ENCODE results near the gene ICA1L.

ICA1L gene

DNA sequence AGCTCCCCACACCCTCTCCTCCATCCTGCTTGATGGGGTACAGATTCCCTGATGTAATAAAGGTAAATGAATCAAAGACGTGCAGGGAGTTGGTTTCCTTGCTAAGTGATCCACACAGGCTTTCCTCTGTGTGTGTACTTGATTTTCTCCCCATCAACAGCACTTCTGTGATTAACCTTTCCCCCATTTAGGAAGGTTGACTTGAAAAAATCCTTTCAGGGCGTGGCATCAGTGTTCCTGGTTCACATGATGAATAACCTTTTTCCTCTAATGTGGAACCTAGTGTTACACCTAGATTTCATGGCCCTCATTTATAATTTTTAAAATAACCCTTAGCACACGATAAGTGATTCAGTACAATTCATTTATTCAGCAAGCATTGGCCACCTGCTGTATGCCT is 115.0 kb downstream of the ICA1L start:
- H2AFZ ChIP-seq (ENCODE audit: low read depth, low read length, severe bottlenecking), result no peak overlapping the region
- no peak overlapping the region for H3K4me3 ChIP-seq (ENCODE audit: insufficient read depth, low read length, poor library complexity, severe bottlenecking)
- H3K9ac ChIP-seq (ENCODE audit: low read length), result no peak overlapping the region
- H4K20me1 ChIP-seq (ENCODE audit: low read depth, low read length), result no peaks in the 10 kb centered on the region
- H3K27me3 ChIP-seq (ENCODE audit: low read length), result no peaks in the 10 kb centered on the region
- H3K9me2 ChIP-seq (replicated peaks; ENCODE audit: insufficient read depth, low read length), result no peaks in the 10 kb centered on the region
- no peaks in the 10 kb centered on the region for H3K79me2 ChIP-seq (ENCODE audit: insufficient read depth, low read length)
- H3K36me3 ChIP-seq (ENCODE audit: low read length), result no peaks in the 10 kb centered on the region
- no peak overlapping the region for H3K4me2 ChIP-seq (ENCODE audit: low read depth, low read length, poor library complexity, severe bottlenecking)
- H3F3A ChIP-seq (ENCODE audit: insufficient read depth), result no peaks in the 10 kb centered on the region
- no peaks in the 10 kb centered on the region for H3K9me3 ChIP-seq (ENCODE audit: insufficient read depth, low read length)
- H3K27ac ChIP-seq (ENCODE audit: low read depth, low read length), result no peak overlapping the region
- TF ChIP-seq EZH2phosphoT487 (conservative IDR thresholded peaks at IDR 0.05; ENCODE audit: low read length), result no peak
- TF ChIP-seq, protein P1, sequence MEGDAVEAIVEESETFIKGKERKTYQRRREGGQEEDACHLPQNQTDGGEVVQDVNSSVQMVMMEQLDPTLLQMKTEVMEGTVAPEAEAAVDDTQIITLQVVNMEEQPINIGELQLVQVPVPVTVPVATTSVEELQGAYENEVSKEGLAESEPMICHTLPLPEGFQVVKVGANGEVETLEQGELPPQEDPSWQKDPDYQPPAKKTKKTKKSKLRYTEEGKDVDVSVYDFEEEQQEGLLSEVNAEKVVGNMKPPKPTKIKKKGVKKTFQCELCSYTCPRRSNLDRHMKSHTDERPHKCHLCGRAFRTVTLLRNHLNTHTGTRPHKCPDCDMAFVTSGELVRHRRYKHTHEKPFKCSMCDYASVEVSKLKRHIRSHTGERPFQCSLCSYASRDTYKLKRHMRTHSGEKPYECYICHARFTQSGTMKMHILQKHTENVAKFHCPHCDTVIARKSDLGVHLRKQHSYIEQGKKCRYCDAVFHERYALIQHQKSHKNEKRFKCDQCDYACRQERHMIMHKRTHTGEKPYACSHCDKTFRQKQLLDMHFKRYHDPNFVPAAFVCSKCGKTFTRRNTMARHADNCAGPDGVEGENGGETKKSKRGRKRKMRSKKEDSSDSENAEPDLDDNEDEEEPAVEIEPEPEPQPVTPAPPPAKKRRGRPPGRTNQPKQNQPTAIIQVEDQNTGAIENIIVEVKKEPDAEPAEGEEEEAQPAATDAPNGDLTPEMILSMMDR (IDR thresholded peaks at IDR 0.05; ENCODE audit: insufficient read depth, low read length, poor library complexity, severe bottlenecking), result no peak

DNA sequence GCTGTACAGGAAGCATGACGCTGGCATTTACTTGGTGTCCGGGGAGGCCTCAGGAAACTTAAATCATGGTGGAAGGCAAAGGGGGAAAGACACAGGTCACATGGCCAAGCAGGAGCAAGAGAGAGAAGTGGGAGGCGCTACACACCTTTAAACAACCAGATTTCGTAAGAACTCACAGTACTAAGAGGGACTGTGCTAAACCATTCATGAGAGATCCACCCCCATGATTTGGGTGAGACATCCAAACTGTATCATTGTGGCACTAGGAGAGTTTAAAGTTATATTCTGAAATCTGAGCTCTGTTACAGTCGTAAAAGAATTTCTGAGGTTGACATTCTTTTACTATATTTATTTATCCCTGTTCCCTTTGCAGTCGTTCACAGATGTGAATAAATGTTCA is 116.6 kb downstream of the ICA1L start:
- Histone ChIP-seq H3K36me3 (ENCODE audit: low read length) (no peaks in the 10 kb centered on the region), H3K27ac (ENCODE audit: low read depth, low read length) (no peak overlapping the region), H3K4me2 (ENCODE audit: low read depth, low read length, poor library complexity, severe bottlenecking) (no peak overlapping the region), H3K9me3 (ENCODE audit: insufficient read depth, low read length) (no peaks in the 10 kb centered on the region), H3K79me2 (ENCODE audit: insufficient read depth, low read length) (no peaks in the 10 kb centered on the region), H3F3A (ENCODE audit: insufficient read depth) (no peaks in the 10 kb centered on the region), H3K9ac (ENCODE audit: low read length) (no peak overlapping the region), H3K27me3 (ENCODE audit: low read length) (no peaks in the 10 kb centered on the region), H4K20me1 (ENCODE audit: low read depth, low read length) (no peaks in the 10 kb centered on the region), H3K4me3 (ENCODE audit: insufficient read depth, low read length, poor library complexity, severe bottlenecking) (no peak overlapping the region), H3K9me2 (replicated peaks; ENCODE audit: insufficient read depth, low read length) (no peaks in the 10 kb centered on the region), H2AFZ (ENCODE audit: low read depth, low read length, severe bottlenecking) (no peak overlapping the region)
- no peak for TF ChIP-seq EZH2phosphoT487 (conservative IDR thresholded peaks at IDR 0.05; ENCODE audit: low read length)
- TF ChIP-seq, protein P1 (IDR thresholded peaks at IDR 0.05; ENCODE audit: insufficient read depth, low read length, poor library complexity, severe bottlenecking), result no peak

DNA sequence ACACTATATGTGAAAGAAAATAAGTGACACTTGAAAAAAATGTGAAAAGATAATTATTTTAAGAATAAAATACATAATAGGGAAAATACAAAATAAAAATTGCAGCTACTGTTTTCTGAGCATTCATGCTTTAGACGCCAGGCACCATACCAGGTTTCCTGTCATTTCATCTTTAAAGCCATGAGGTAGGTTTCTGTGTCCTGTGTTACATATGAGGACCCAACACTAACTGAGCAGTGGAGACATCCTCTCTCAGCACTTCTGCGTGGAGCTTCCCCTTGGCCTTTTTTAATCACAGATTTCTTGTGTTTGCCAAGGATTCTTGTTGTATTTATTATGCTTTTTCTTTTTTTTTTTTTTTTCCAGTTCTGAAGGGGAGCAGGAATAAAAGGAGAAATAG is 119.5 kb downstream of the ICA1L start:
- Histone ChIP-seq H3K4me2 (ENCODE audit: low read depth, low read length, poor library complexity, severe bottlenecking) (no peak overlapping the region), H3K4me3 (ENCODE audit: insufficient read depth, low read length, poor library complexity, severe bottlenecking) (no peak overlapping the region), H2AFZ (ENCODE audit: low read depth, low read length, severe bottlenecking) (no peak overlapping the region), H3K79me2 (ENCODE audit: insufficient read depth, low read length) (no peaks in the 10 kb centered on the region), H4K20me1 (ENCODE audit: low read depth, low read length) (no peaks in the 10 kb centered on the region), H3K36me3 (ENCODE audit: low read length) (no peaks in the 10 kb centered on the region), H3K9me3 (ENCODE audit: insufficient read depth, low read length) (no peaks in the 10 kb centered on the region), H3K9me2 (replicated peaks; ENCODE audit: insufficient read depth, low read length) (no peaks in the 10 kb centered on the region), H3F3A (ENCODE audit: insufficient read depth) (no peaks in the 10 kb centered on the region), H3K9ac (ENCODE audit: low read length) (no peak overlapping the region), H3K27ac (ENCODE audit: low read depth, low read length) (no peak overlapping the region), H3K27me3 (ENCODE audit: low read length) (no peaks in the 10 kb centered on the region)
- TF ChIP-seq EZH2phosphoT487 (conservative IDR thresholded peaks at IDR 0.05; ENCODE audit: low read length), result no peak
- TF ChIP-seq, protein P1 (IDR thresholded peaks at IDR 0.05; ENCODE audit: insufficient read depth, low read length, poor library complexity, severe bottlenecking), result no peak

All from SU-DHL-6 (cell line).